EH (cell line): ENCODE data around the gene MAGI1.

ENCODE experiments used
- DNase-seq: peaks from one replicate; pipeline ENCODE4 v3.0.0-alpha.2; 2015; ENCODE audit warnings: low read depth

The MAGI1 gene

DNA sequence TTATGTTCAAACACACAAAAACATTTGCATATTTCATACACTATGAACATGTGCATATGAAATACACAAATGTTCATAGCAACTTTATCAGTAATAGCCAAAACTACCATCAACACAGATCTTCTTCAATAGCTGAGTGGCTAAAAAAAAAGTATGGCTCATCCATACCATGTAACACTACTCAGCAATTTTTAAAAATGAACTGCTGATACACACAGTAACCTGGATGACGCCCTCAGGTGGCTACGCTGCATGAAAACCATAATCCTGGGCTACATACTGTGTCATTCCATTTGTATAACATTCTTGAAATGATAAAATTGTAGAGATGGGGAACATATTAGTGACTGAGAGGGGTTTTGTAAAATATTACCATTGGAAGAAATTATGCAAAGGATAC lies 243.6 kb downstream of the MAGI1 start:
- DNase-seq, result no peak

DNA sequence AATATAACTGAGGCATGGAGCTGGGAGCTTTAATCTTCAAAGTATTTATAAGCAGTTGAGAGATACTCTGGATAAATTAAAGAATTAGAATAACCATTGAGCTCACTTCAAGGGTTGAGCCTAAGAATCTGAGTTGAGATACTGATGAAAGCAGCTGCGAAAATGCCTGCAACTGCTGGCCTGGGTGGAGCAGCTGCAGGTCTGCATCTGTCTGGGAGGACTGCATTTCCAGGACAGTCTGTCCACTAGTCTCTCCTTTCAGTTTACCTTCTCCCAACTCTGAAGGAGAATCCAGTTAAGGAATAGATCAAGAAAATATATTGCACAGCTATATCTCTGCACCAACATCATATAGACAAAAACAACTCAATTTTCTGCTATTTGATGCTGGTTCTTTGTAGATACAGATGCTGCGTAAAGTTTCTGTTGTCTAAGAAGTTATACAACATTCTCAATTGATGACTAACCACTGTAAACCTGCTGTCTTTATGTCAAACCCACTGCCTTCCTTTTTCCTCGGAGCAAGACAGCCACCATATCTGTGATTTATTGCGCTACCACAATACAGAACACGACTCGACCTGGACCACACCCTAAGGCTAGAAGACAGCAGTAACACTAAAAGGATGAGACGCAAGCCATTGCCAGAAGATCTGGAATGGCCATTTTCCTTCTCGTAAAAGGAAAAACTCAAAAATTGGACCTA lies 245.1 kb downstream of the MAGI1 start:
- peak; percentile 26 for DNase-seq

DNA sequence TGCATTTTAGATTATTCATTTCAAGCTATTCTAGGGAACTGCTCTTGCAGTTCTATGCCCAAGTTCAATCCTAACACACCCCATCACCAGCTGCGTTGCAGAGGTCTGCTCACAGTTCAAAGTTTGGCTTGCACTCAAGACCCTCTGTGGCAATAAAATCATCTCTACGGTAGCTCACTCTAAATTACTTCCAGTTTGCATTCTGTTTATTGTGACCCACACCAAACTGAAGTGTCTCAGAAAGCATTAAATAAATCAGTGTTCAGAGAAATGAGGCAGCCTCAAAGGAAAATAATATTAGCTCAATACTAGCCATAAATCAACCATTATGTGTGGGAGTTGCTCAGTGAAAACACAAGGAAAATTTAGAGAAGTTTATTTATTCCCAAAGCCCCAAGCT lies 250.3 kb downstream of the MAGI1 start:
- no peak for DNase-seq

DNA sequence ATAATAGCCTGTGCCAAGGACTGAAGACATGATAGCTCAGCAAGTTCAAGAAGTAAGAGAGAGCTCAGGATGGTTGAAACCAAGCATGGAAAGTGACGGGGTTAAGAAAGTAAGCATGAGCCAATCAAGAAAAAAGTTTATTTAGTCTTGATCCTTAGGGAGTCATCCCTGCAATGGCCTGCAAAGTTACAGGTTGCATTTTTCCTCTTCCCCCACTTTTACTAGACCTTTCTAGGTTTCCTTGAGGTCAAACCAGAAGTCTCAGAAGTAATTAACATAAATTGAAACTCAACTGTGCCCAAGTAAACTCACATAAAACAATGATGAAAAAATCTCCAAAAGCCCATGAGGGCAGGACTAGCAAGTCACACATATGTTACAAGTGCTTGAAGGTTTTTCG lies 250.9 kb downstream of the MAGI1 start:
- DNase-seq, result no peak

DNA sequence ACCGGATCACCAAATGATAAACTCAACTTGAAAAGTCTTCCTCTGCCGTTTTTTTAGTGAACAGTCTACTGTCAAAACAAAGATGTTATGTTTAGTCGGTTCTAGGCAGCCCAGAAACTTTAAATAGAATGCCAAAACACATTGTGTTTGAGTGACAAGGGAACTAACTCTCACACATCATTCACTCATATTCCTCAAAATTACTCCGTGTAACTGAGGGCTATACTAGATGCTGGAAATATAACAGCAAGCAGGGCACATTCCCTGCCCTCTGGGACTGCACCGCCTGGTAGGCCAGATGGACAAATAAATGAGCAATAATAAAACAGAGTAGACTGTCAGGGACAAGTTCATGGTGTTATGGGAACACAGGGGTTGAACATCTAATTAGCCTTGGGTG lies 251.4 kb downstream of the MAGI1 start:
- DNase-seq, result no peak

DNA sequence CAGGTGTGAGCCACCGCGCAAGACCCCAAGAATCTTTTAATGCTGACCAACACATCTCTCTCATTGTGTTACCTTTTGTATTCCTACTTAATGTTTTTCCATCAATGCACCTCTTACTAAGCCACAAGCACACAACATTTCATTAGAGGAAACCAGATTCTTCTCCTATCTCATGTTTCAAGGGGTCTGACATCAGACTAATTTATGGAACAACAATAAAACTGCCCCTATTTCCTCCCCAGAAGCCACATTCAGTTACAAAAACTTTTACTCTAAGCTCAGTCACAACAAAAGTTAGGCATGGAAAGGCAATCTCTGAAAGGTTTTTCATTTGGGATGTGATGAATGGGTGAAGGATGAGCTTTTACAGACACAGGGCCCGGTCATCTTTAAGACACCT lies 251.8 kb downstream of the MAGI1 start:
- DNase-seq, result no peak

DNA sequence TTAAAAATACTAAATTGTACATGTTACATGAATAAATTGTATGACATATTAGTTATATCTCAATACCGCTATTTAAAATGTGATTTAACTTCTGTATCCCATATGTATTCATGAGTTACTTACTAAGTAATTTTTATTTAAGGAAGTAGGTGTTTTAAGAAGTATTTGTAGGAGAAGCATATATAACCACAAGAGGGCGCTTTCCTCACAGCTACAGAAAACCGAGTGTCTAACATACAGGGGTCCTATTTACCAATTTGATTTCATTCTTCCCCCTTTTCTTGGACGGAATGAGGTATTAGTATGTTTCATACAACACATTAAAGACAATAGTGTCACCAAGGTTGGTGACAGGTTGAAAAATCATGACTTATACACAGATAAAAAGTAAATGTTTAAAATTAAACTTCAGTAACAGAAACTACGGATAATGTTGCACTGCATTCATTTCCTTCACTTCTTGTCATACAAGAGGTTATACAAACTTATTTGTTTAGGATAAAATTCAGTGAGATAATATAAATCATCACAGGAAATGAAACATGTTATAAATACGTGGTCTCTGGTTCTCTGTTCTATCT lies 253.6 kb downstream of the MAGI1 start:
- DNase-seq, result peak; percentile 70

DNA sequence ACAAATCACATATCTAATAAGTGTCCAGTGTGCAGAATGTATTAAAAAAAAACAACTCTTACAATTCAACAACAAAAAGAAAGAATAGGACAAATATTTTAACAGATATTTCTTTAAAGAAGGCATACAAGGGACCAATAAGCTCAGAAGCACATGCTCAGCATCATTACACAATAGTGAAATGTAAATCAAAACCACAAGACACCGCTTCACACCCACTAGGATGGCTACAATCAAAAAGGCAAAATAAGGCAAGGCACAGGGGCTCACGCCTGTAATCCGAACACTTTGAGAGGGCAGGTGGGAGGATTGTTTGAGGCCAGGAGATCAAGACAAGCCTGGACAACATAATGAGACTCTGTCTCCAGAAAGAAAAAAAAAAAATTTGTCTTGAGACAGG lies 255.6 kb downstream of the MAGI1 start:
- DNase-seq, result no peak

DNA sequence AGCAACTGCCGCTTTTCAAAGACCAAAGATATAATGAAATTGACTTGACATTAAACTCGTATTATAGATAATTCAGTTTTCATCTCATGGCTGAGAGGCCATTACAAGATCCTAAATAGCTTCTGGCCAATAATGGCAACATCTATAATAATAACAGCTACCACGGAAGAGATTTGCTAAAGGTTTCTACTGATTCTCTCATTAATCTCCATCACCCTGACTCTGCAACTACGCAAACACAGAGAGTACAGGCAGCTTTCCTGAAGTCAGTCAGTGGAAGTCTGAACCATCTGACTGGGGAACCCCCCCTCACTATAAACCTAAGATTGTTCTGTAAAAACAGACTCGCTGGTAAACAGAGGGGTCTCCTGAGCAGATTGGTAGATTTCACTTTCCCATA lies 257.1 kb downstream of the MAGI1 start:
- no peak for DNase-seq

DNA sequence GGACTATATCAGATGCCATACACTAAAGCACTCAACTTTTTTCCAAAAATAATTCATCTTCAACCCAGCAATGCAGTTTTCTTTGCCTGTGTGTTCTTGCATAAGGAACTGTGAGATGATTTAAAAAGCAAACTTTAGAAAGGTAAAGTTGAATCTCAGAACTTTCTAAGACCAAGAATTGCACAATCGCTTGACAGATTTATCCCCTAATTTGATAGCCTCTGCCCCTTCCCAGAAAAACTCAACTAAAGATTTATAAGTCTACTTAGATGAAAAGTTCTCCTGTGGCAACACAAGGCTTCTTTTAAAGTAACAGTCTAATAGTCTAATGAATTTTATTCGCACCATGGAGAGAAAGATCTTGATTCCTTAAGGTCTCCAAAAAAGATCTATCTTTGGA lies 259.3 kb downstream of the MAGI1 start:
- no peak for DNase-seq

DNA sequence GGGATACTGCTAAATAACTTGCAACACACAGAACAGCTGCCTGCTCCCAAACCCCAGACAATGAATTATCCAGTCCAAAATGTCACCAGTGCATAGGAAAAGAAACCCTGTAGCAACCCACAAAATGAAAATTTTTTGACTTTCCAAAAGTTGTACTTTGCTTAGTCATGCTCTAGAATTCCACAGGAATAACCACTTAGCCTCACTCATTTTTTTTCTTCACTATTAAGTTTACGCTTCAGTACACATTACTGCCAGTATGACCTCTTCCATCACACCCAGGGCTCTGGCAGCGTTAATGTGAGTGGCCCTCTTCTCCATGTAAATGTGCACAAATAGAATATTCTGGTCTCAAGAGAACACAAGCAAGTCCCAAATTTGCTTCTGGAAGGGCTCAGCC lies 259.8 kb downstream of the MAGI1 start:
- DNase-seq, result peak; percentile 45

DNA sequence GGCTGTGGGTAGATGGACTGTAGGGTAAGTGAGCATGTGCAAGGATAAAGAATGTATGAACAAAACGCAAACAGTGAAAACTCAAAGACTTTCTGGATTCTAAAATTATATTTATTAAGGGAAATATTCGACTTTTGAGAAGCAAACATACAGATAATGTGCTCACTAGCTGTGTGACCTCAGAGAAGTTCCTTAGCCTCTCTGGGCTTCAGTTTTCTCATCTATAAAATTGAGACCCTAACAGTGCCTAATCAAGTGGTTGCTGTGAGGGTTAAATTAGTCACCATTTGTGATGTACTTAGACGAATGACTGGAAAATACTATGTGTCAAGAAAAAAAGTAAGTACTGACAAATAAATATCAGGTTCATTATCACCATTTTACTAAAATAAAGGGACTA lies 261.7 kb downstream of the MAGI1 start:
- no peak for DNase-seq

DNA sequence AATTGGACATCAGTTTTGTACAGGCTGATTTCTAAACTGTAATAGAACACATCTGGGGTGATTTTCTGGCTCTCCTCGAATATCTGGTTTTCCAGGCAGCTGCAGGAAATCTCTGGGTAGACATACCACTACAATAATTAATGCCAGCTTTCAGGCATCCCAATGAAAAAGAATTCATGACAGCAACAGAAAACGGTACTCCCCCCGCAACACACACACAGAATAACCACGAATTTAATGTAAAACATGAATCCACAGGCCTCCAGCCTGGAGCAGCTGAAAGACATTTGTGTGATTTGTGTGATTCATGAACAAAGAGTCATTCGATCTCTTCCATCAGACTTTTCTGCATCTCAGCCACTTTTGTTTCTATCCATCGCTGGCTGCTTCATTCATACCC lies 262.2 kb downstream of the MAGI1 start:
- DNase-seq, result peak; percentile 71

DNA sequence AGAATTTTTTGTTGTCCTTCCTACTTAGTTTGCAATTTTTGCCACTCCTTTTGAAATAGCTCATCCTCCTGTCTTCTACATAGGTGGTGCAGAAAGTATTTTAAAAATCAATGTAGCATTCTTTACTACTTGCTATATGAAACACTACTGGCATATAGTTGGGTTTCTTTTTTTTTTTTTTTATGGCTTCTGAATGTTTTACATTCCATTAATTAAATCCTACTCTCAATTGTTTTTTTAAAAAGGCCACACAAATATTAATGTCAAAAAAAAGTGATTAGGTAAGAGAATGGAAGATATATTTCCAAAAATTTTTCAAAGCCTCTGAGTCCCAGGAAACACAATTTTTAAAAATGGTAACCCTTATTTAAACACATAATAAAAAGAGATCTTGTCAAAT lies 262.6 kb downstream of the MAGI1 start:
- peak; percentile 21 for DNase-seq

DNA sequence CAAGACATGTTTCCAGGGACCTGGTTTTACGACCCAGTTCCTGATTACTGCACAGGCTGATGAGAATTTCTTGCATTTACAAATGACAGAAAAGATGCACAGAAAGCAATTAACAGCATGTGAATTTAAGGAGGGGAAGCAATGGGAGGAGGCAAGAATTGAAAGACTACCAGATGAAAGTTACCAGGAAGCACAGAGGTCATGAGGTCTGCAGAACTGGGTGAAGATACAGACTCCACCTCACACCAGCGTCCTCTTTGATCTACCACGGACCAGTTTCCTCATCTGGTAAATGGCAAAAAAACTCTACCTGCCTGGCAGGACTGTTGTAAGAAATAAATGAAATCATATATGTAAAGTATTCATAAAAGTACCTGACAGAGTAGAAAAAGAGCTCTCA lies 266.0 kb downstream of the MAGI1 start:
- no peak for DNase-seq

DNA sequence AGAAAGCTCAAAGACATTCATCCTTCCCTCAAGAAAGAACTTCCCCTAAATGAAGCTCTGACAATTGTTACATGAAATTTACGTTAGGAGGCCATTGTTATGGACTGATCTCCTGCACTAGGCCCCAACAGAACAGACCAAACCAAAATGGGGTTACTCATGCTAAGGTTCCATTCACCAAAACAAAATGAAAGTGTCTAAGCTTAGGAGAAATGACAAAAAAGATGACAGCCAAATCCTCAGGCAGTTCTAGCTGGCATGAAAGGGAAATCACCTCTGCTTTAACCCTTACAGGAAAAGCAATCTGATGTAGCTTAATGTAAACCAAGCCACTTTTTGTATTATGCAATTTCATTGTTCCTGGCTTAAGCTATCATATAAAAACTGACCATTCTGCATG lies 271.2 kb downstream of the MAGI1 start:
- no peak for DNase-seq

DNA sequence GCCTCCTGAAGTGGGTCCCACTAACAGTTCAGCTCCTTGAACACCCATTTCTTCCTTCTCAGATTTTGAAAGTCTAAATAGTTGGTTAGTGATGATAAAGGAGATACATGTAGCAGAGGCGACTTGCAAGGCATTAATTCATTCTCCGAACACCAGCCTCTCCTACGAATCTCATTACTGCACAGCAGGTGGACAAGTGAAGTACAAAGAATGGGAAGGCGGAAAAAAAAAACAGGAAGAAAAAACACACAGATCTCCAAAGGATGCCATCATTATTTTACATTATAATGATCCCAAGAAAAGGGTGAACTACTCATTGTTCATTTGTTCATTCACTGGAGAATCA lies 276.5 kb downstream of the MAGI1 start:
- DNase-seq, result no peak

DNA sequence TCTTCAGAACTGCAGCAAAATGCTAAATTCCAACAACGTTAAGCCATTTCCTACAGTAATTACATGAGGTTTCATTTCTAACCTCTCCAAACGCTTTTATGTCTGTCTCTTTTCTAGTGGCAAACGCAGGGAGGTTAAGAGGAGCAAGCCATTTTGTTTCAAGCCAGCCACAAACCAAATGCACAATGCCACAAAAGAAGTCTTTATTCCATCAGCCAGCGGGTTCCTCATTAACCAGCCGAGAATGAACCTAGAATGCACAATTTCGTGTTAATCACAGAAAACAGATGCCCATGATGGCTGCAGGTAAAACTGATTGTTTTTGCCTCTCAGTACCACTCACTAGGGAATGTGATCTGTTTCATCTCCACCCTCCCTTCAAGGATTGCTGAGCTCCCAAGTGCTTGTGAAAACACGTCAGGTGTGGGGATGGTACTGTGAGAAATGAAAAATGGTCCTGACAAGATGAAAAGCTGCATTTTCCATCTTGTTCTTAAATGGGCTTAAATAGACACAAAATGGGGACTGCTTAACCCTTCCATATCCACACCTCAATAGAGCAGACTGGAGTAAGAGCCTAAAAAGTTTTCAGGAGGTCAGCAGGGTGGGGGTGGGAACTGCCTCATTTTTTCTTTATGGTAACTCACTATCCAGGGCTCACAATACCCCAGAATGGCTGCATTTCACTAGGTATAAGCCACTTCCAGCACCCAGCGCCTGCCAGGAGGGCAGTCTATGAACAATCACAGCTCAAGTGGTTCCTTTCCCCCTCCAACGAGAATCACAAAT lies 277.1 kb downstream of the MAGI1 start:
- DNase-seq, result no peak

DNA sequence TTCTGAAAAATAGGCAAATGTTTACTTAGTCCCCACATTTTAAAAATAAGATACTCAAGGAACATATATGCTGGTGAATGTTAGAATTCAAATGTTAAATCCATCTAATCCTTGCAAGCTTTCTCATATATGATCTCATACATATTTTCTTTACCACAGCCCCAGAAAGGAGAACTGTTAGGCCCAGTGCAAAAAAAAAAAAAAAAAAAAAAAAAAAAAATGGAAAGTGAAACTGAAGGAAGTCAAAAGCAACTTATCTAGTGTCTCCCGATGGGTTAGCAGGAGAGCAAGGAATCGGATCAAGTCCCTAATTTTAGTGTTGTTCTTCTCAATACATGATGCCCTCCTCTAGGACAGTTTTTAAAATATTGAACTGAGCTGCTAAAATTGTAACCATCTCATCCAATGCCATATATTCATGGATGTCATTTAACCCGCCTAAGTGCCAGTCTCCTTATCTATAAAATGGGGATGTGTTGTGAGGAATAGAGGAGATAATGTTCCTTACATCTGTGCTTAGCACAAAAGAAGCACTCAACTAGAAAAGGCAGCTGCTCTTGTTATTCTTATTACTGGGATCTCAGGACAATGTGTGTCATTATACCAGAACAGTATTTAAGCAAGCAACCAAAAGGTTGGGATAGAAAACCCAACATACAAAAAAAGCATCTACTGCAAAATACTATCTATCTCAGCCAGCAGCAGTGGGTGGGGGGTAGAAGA lies 279.7 kb downstream of the MAGI1 start:
- peak; percentile 19 for DNase-seq

DNA sequence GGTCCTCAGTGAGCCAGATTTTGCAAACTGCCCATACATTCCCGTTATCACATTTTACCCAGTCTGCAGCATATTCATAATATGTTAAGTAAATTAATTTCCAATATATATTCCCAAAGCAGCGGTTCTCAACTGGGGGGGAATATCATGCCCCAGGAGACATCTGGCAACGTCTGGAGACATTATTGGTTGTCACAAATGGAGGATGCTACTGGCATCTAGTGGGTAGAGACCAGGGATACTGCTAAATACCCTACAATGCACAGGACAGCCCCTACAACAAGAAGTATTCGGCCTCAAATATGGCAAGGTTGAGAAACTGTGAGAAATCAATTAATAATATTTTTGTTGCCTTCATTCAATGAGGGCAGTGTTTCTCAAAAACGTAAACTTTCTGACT lies 280.3 kb downstream of the MAGI1 start:
- DNase-seq, result no peak

DNA sequence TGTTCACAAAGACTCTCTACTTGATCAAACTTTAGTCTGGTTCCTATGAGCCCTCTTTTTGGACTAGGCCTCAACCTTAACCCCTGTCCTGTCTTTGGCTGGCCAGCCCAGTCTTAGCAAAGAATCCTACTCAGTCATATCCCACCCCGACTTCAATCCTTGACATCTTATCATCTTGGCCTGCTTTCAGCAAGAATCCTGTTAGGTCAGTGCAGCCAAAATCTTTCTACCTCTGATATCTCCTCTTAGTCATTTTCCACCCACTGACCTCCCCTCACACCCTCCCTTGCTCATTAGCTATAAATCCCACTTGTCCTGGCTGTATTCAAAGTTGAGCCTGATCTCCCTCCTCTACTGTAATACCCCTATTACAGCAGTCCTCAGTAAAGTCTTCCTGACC lies 286.1 kb downstream of the MAGI1 start:
- no peak for DNase-seq

DNA sequence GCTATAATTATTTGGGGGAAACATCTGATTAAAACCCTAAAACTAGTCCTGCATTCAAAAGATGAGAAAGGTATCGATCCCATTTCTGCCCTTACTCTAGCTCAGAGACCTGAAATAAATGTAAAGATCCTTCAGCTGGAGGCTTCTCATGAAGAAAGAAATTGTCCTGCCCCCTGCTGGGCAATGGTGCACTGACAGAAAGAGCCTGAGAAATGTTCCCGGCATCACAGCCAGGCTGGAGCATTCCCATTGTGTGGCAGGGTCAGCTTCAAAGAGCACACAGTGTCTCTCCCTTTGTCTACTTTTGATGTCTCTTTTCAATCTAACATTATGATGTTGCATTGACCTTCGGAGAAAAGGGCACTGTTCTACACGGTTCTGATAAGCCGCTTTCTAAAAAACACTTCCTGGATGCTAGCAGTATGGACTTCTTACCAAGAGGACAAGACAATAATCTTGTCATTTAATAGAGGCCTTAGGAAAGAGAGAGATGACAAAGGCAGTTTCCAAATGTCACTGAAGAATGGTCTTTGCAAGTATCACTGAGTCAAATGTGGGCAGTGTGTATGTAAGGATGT lies 287.5 kb downstream of the MAGI1 start:
- peak; percentile 56 for DNase-seq

DNA sequence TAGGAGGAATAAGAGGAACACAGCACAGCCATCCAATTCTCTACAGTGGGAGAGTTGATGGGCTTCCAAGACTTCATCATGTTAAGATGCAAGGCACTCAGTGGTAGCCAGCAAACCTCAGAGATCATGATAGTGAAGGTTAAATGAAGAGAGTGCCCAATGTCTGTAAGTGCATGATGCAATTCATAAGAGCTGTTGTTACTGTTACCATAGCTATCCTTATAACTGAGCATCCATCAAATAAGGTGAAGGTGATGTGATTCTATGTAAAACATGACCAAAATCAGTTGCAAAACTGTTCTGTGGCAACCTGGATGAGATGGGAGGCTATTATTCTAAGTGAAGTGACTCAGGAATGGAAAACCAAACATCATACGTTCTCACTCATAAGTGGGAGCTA lies 289.7 kb downstream of the MAGI1 start:
- DNase-seq, result no peak
